Hematopoietic multipotent progenitor cell treated with erythropoietin and hydrocortisone succinate and interleukin-3 and kit ligand, for 17 days (in vitro differentiated cells): Measurements from ENCODE around the gene ST8SIA4.

Experiments
- DNase-seq: peaks from one replicate; pipeline ENCODE4 v3.0.0-alpha.2; 2015; ENCODE audit warnings: low spot score

Gene ST8SIA4

DNA sequence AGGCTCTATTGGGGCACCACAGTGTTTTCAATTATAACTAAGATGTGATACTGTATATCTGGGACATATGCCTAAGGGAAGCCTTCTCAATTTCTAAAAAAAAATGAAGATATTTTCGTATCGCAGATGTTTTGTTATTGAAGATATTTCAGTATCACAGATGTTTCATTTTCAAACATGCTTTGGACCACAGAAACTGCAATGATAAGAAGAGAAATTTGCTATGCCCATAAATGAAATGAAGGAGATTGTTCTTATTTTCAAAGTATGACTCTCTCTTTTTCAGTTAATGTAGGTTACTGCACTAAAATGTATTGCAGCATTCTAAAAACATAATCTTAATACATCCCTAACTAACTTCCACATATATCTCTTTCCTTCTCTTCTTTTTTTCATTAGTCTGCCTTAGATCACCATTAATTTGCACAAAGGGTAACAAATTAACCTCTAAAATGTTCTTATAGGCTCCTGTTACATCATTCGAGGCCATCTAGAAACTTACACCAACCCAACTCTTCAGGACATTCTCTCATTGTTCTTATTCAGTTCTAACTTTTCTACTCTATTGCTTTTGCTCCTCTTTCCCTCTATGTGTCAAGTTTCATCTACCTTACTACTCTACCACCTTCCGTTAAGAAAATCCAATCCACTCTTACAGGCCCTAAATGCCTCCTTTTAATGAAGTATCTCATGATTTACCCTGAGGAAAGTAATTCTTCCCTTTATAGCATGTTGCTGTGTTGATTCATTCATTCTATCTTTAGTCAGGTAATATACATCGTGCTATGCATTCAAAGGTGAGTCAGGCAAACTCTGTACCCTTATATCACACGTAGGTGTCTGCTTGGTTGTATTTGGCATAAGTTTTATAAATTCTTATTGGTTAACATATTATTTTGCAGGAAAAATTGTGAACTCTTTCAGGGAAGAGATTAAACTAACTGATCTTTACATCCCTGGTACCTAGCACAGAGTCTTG lies 70.5 kb downstream of the ST8SIA4 start:
- DNase-seq = no peak

DNA sequence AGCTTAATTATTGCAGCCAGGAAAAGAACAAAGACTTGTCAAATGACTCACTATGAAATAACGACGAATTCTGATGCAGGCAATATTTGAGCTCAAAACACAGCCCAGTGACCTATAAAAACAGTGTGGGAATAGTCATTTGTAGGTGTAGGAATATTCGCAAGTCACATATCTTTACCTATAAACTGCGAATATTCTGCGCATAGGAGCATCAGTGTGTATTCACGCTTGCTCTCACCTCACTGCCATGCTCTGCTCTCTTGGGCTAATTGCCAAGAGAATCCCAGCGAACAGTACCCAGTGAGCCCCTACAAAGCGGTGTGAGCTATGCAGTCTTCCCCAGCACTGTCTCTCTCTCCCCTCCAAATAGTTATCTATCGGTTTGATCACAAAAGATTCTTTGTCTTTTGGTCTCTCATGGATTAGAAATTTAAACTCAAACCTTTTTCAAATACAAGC lies 74.2 kb downstream of the ST8SIA4 start:
- DNase-seq = no peak

DNA sequence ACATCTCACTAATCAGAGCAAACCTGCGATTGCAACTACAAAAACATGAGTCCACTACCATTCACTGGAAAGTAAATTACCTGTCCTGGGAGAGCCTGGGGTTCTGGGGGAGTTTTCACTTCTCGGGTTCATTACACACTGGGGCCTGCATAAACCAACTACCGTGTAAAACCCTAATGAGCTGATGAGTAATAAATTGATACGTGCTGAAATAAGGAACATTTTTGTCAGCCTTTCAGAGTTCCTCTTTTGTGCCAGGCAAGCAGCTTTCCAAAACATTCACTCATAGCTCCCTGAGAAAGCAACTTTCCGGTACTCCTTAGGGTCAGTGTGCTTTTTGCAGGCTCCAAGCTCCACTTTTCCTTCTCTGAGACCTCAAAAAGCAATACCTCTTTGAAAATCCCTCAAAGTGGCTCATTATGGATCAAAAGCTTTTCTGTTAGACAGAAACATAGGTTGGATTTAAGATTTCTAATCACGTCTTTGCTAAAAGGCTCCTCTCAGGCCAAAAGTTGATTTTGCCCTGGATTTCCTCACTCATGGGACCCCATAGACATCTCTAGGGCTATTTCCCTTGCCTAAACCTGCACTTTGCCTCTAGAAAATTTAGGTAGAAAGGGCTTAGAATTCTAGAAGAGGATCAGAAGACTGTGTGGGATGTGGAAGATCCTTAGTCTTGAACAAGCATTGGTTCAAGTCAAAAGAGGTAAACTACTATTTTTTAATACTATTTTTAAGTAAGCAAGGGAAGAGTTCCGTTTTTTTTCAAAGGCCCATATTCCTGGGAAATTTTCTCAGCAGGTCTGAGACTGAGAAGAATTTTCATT lies 74.8 kb downstream of the ST8SIA4 start:
- DNase-seq = no peak

DNA sequence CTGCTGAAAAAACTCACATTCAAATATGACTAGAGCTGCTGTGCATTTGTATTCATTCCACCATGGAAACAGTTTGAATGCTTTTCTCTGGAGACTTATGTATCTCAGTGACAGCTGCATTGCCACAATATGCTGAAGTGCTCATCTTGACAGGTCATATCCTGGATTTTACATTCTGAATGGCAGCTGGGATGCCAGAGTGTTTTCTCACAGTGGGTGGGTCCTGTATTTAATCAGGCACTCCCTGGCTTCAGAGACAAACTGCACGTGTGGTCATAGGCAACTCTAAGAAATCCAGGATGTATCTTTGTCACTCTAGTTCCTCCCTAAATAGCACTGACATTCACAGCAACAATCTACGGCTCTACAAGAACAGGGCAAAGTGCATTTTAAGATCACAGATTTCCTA lies 75.6 kb downstream of the ST8SIA4 start:
- DNase-seq = no peak

DNA sequence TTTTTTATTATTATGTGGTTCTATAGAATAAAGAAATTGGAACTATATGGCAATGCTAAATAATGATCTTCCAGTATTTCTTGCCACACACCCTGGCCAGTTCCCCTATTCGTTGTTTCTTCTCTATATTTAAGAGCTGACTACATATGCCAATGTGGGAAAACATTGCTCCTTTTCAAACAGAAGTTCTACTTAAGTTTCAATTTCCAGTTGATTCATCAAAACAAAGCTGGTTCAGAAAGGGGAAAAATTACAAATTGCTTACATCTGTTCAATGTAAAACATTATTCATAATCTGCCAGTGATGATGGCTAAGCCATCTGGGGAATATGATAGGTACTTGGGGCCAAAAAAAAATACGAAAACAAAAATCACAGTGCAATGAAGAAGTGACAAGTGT lies 76.9 kb downstream of the ST8SIA4 start:
- no peak for DNase-seq

DNA sequence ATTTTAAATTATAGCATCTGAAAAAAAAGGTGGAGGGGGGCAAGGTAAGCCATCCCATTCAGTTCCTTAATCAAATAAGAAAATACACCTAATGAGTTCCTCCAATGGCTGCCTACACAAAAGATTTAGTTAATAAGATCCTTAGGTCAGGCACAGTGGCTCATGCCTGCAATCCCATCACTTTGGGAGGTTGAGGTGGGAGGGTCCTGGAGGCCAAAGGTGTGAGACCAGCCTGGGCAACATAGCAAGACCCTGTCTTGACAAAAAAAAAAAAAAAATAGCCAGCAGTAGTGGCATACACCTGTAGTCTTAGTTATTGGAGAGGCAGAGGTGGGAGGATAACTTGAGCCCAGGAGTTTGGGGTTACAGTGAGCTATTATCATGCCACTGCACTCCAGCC lies 78.4 kb downstream of the ST8SIA4 start:
- DNase-seq = no peak

DNA sequence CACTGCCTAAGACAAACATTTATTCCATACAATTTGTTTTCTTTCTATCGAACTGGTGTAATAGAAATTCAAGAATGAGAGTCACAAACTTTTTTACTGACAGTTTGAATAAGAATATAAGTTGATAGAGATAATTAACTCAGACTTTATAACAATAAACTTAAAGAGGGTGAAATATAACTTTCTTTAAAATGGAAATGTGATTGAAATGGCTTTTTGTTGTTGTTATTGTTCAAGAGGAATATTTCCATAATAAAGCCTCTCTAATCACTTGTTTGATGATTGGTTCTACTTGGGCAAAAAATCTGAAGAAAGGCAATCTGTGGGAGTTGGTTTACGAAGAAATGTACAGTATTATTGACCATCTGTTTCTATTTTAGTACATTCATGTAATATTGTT lies 79.3 kb downstream of the ST8SIA4 start:
- DNase-seq = no peak

DNA sequence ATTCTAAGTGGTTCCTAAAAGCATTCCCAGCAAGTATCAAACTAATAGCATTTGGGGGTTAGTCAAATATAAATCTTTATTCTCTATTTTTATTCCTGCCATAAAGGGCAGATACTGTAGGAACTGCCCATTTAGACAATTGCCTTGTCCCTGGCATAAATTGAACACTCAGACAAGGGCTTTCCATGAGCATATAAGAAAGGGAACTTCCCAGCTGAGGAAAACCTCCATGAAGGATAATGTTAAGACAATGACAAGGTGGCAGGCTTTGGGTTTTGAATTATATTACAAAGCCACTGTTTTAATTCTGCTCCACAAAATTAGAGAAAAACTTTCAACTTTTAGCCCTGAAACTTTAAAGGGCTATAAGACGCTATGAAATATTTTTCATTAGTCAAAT lies 81.3 kb downstream of the ST8SIA4 start:
- no peak for DNase-seq

DNA sequence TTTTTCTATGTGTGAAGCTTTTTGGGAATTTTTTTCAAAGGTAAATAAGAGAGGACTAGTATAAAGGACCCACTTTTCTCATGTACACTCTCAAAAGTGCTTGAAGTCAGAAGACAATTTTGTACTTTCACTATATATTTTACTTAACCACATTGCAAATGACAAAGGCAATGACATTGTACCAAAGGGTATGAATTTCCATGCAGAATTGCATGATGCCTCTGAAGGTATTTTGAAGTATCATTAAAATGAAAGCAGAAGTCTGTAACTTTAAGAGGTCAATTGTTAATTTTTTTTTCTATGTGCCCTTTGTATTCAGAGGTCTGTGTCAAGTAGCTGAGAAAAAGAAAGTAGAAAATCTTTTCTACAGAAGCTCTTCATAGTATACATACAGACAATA lies 84.7 kb downstream of the ST8SIA4 start:
- no peak for DNase-seq

DNA sequence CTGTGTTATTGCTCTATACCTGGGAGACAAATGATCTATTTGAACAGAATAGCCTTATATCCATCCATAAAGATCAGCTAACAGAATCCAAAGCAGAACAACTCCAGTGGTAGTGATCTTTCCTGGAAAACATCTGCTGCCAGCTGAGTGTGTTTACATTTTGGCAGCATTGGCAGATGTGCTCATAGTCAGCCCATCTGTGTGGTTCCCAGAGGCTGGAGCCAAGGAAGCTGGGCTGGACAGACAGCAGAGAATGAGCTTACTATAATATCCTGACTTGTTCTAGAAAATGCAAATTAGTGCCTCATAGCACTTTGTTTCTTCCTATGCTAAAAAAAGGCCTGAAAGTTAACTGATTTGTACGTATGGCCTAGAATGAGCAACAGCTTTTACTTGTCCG lies 99.7 kb downstream of the ST8SIA4 start:
- no peak for DNase-seq

DNA sequence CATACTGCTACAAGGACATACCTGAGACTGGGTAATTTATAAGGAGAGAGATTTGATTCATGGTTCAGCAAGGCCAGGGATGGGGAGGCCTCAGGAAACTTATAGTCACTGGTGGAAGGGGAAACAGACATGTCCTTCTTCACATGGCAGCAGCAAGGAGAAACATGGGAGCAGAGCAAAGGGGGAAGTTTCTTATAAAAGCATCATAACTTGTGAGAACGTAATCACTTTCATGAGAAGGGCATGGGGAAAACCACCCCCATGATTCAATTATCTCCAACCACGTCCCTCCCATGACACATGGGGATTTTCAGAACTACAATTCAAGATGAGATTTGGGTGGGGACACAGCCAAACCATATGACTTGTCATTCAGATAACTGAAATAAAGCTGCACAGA lies 100.9 kb downstream of the ST8SIA4 start:
- no peak for DNase-seq

DNA sequence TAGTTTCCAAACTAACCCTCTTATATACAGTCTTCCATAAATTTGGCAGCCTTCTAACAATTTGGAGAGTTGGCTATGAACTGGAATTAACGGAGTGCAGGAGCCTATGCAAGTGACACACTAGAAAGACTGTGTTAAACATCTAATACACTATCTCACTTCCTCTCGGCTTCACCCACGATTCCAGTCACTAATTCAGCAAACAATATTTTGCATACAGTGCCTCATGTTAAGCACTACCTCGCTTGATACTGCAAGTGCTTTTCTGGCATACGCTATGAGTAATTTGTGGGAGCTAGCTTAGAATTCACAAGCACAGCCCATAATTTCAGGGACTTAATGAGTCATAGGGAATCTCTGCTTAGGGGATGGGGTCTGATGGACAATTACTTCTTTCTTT lies 102.5 kb downstream of the ST8SIA4 start:
- DNase-seq = no peak

DNA sequence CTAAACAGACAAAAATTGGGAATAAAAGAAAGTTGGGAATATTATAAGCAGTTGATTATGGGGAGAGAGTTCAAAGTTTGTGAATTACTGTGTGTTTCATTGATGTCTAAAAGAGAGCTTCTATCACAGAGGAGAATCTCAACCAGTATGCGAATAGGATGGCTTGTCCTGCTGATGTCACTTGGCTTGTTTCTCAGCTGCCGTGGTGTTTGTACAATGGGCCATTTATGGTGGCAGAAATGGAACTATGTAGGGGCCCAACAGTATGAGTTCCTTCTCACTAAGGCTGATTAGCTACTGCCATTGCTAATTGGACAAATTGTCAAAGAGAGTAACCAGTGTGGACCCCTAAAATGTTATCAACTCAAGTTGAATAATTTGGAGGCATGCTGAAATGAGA lies 103.9 kb downstream of the ST8SIA4 start:
- no peak for DNase-seq

DNA sequence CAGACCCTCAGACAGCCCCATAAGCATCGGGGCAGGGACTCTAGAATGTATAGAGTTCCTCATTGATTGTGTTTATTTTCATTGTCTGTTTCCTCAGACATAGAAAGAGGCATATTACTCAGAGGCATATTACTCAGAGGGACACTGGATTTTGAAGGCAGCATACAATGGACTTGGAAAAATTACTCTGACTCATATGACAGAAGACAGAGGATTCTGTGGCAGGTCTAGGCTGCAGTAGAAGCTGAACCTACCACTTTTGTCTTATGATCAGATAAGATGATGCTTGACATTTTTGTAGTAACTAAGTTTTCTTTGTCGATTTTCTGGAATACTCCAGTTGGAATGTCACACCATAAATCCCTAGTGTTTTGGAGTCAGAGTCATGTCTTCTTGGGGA lies 105.2 kb downstream of the ST8SIA4 start:
- no peak for DNase-seq

DNA sequence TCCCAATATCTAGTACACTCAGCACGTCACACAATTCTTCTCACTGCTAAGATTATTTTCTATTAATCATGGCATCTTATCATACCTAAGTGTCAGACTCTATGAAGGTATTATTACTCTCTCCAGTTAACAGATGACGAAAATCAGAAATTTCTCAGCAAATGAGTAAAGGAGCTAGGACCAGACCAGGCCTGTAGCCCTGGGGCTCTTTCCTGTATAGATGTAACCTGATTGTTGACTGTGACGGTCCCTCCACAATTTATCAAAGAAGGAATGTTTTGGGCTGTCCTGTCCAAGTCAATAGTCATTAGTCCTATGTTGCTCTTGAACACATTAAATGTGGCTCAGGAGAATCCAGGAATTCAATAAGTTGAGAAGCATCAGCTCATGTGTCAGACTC lies 106.2 kb downstream of the ST8SIA4 start:
- no peak for DNase-seq

DNA sequence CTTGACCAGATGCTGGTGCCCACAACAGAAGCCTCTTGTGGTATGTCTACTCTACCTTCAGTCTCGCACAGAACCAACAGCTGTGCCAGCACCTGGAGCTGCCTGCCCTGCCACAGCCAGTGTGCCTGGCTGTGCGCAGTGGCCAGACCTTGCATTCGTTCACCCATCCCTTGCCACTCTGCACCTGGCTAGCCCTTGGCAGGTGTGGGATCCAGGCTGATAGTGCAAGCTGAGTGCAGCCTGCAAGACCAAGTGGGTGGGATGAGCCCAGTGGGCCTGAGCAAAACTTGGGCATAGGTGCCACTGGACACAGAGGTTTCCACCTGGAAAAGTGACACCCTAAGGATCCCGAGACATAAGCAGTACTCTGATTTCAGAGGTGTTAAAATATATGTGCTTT lies 108.2 kb downstream of the ST8SIA4 start:
- DNase-seq = no peak

DNA sequence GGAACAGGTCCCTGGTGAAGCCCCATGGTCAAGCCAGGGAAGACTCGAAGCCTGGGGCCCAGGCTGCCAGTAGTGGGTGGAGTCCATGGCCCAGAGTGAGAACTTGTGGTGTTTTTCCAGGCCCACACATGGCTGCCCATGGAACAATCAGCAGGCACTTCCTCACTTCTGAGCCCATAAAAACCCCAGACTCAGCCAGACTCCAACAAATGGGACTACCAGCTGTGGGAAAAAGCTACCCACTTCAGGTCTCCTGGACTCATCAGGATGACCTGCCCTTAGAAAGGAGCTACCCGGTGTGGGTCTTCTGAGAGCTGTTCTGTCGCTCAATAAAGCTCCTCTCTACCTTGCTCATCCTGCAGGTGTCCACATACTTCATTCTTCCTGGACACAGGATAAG lies 108.9 kb downstream of the ST8SIA4 start:
- DNase-seq = no peak

DNA sequence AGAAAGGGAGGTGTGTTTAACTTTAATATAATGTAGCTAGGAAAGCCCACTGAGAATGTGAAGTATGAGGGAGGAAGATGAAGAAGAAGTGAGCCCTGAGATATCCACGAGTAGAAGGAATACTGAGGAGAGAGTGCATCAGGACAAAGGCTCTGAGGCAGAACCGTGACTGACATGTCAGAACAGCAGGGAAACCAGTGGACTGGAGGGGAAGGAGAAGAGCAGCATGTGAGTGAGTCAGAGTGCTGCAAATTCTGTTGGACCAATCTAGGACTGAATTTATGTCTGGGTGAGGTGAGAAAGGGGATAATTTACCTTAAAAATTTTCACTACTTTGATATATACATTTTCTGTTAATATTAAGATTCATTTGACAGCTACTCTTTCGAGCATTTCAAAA lies 110.3 kb downstream of the ST8SIA4 start:
- no peak for DNase-seq

DNA sequence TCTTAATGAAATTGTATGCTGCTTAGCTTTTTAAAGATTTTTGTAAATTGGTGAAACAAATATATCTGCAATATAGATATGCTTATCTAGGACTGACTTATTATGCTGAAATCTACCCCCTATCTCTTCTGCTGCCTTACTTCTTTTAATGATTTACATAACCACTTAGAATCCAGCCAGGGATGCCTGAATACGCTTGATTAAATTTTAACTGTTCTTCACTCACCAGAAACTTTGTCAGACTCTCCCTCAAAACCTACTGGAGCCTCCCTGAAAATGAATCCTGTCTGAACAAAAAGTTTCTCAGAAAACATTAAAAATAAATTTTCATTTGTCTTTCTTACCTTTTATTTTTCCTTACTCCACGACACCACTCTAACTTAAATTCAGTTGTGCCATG lies 111.7 kb downstream of the ST8SIA4 start:
- no peak for DNase-seq

DNA sequence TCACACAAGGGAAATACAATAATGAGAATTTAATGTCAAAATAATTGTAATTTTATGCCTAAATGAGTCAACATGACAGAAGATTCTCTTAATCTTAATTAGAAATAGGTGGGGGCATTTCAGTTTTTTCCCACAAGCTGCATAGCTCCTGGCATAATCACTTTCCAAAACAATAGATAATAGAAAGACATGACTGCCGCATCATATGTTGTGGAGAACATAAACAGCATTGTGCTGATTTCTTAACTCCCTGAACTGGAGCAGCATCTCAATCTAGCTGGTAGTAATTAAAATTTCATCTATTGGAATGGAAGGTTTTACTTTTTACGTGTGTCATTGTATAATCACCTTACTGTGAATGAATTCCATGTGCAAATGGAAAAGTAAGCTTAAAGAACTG lies 112.1 kb downstream of the ST8SIA4 start:
- DNase-seq = no peak

DNA sequence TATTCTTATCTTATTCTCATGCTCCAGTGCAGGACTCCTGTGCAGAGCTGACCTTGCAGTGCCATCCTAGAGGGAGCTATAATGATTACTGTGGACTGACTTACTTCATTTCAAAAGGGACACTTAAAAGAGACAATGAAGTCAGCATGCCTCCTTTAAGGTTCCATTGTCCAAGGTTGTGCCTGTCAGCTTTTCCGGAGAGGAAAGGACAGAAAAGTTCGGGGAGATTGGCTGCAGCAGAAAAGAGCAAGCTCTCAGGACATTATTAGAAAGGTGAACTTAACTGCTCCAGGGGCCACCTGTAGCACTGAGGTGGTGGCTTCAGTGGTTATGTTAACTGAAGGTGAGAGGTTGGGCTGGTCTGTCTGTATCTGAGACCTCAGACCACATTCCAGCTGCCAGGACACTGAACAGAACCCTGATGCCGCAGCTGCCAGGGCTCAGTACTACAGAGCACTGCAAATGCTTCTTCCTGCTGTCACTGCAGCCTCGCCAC lies 112.9 kb downstream of the ST8SIA4 start:
- DNase-seq = no peak

DNA sequence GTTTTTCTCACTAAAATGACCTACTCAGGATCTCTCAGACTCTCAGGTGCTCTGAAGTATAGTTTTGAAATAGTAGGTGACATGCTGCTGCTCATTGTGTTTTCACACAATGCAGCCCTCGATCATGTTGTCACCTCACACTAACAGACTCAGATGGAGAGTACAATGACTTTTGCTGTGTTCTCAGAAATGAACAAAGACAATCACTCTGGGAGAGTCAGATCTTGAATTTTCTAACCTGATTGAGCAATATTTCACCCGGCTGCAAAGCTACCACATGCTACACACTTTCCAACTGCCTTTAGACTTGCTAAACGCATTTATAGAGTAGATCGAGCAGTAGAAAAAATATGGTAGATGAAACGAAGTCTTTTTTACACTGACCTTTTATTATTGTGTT lies 113.4 kb downstream of the ST8SIA4 start:
- DNase-seq = no peak

DNA sequence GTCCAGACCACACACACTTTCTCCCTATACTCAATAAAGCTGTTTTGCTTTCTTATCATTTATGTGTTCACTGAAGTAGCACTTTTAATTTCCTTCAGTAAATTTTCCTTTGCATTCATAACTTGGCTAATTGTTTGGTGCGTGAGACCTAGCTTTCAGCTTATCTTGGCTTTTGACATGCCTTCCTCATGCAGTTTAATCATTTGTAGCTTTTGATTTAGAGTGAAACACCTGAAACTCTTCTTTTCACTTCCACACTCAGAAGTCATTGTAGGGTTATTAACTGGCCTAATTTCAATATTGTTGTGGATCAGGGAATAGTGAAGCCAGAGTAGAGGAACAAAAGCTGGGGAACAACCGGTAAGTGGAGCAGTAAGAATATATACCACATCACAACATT lies 114.7 kb downstream of the ST8SIA4 start:
- no peak for DNase-seq
